ENCODE results near the gene ERV3-1.
"Not testable (repeated sequence)": the region's sequence is repeated elsewhere in the genome, so short reads cannot be mapped to it uniquely, and the experiment has no call there.

ERV3-1 gene

GRCh38 chr7:64978497-64979203 is 27.8 kb downstream of the ERV3-1 start:
- no peak for DNase-seq (ENCODE audit: low read depth)
- no peak overlapping the region for H3K4me3 ChIP-seq (ENCODE audit: low read length)
- TF ChIP-seq CTCF (conservative IDR thresholded peaks at IDR 0.05; ENCODE audit: low read length): no peak

DNA sequence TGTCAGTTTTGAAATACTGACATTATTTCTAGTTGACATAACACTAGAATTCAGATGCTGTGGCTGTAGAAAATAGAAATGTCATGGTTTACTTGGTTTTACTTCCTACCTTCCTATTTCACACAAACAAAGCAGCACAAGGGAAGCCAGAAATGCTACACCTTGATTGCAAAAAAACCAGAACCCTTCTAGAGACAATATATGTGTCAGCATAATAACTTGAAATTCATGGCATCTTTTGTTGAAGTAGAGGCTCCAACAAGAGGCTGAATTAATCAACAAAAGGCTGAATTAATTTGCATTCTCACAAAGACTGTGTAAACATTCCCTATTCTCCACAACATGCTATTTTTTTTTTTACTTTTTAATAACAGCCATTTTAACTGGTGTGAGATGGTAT is 40.9 kb downstream of the ERV3-1 start:
- no peak for DNase-seq (ENCODE audit: low read depth)
- no peak for TF ChIP-seq CTCF (conservative IDR thresholded peaks at IDR 0.05; ENCODE audit: low read length)
- no peak overlapping the region for H3K4me3 ChIP-seq (ENCODE audit: low read length)

GRCh38 chr7:64959072-64959747 is 47.3 kb downstream of the ERV3-1 start:
- DNase-seq (ENCODE audit: low read depth): no peak
- H3K4me3 ChIP-seq (ENCODE audit: low read length): no peak overlapping the region
- no peak for TF ChIP-seq CTCF (conservative IDR thresholded peaks at IDR 0.05; ENCODE audit: low read length)

GRCh38 chr7:64951250-64951848 is 55.1 kb downstream of the ERV3-1 start:
- peak; percentile 44 for DNase-seq (ENCODE audit: low read depth)

GRCh38 chr7:64950673-64951072 is 55.8 kb downstream of the ERV3-1 start:
- H3K4me3 ChIP-seq (ENCODE audit: low read length): not testable (repeated sequence)
- peak; percentile 35 for DNase-seq (ENCODE audit: low read depth)

More at GRCh38 chr7:64951250-64951848, 55.1 kb downstream of the ERV3-1 start:
- H3K4me3 ChIP-seq (ENCODE audit: low read length): no peak overlapping the region
- TF ChIP-seq CTCF (conservative IDR thresholded peaks at IDR 0.05; ENCODE audit: low read length): peak; percentile 93

- not testable (repeated sequence) for DNase-seq (ENCODE audit: low read depth); H3K4me3 ChIP-seq (ENCODE audit: low read length)
Observed at GRCh38 chr7:64948774-64949173, 57.7 kb downstream of the ERV3-1 start.

DNA sequence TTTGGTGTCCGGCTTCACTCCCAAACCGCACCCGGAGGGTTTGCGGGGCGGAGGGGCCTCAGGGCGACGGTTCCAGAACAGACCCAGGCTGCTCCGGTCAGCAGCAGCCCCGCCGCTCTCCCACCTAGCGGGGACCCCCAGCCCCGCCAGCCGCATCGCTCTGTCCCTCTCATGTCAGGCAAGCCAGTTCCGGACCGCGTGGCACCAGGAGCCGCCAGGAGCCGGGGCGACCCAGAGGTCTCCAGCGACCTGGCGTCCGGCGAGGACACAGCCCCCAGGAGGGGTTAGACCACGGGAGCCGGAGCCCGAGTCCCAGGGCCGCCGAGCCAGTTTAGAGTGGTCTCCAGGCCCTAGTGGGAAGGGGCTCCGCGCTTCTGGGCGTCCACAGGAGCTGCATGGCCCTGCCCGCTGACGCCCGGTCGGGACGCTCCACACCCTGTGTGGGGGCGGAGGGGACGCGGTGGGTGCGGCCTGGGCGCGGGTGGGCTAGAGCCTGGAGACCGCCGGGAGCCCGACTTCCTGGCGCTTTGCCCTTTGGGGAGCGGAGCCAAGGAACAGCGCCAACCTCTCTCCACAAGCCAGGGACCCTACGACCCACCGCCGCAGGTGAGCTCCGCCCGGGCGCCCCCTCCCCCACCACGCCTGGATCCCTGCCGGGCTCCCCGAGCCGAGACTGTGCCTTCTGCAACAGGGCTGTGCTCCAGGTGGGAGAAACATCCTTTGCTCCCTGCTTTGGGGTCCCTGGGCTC is 59.1 kb downstream of the ERV3-1 start:
- H3K4me3 ChIP-seq (ENCODE audit: low read length): no peak overlapping the region
- no peak for TF ChIP-seq CTCF (conservative IDR thresholded peaks at IDR 0.05; ENCODE audit: low read length)
- DNase-seq (ENCODE audit: low read depth): no peak

All from AG10803 (cell line).